GM12872 (cell line): Measurements from ENCODE around the gene BUD31.

ENCODE experiments used
- CTCF ChIP-seq: IDR thresholded peaks from 3 replicates; pipeline ENCODE4 v1.5.1; 2011; ENCODE audit warnings: low read depth, mild to moderate bottlenecking, low read length, moderate library complexity; ENCODE audit not compliant: insufficient read depth

BUD31 gene

GRCh38 chr7:99457050-99457649 is 48.4 kb downstream of the BUD31 start:
- TF ChIP-seq CTCF: no peak

DNA sequence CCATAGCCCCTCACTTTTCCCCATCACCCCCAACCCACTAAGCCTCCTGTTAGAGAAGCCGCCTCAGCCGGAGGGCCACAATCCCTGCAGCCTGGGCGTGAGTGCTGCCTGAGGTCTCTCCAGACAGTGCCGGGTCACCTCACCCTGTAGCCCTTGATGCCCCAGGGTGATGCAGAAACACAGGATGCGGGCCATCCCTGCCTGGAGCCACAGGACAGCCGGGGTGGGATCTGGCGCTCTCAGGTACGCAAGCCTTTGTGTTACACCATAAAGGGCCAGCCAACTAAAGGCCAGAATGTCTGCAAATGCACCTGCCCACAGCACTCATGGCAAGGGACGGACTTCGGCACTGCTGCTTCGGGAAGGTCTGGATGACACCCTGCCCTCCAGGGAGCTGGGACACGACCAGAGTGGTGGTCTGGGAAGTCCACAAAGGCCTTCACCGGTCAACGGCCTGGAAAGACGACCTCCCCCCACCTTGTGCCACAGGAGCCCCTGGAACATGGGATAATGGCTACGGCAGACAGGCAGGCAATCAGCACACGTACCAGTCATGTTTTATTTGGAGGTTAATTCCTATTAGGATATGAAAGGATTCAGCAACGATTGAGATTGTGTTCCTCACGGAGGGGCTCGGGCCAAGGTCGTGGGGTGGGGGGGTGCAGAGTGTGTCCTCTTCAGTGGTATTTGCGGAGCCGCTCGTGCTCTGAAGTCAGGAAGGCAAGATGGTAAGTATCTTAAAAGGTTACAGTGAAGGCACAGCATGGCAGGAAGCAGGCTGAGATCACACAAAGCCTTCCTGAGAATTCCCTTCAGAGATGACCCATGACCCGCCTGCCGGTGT is 49.1 kb downstream of the BUD31 start:
- no peak for TF ChIP-seq CTCF

DNA sequence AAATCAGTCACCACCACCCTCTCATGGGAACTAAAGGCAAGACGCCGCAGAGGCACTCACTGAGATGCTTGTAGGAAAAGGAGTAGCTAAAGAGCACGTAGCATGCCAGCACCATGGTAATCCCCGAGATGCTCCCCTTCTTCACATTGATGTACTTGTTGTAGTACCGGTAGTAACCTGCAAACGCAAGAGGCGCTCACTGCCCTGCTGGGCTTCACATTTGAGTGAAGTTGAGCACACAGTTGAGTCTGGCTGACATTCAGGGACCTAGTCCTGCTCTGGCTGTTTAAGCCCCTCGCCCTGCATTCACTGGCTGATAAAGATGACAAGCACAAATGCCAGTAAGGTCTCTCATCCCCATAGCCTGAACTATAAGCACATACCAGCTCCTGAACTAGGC is 50.3 kb downstream of the BUD31 start:
- peak; percentile 61 for TF ChIP-seq CTCF

GRCh38 chr7:99460651-99461050 is 51.9 kb downstream of the BUD31 start:
- no peak for TF ChIP-seq CTCF

- no peak; the same call in 2 of the 3 replicates for TF ChIP-seq CTCF
Measured at GRCh38 chr7:99461221-99461620, 52.5 kb downstream of the BUD31 start.

DNA sequence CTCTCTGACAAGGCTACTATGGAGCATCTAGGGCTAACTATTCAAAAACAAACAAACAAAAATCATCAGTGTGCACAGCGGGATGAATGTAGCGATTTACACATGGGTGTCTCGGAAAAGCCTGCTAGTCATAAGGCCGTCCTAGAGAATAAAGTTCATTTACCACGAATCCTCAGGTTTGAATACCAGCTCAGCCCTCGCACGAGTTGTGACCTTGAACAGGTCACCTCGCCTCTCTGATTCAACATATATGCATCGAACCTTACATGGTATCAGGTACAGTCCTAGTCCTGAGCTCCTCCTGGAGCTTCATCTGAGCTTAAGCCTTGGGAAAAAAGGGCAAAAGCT is 56.6 kb downstream of the BUD31 start:
- TF ChIP-seq CTCF: no peak

DNA sequence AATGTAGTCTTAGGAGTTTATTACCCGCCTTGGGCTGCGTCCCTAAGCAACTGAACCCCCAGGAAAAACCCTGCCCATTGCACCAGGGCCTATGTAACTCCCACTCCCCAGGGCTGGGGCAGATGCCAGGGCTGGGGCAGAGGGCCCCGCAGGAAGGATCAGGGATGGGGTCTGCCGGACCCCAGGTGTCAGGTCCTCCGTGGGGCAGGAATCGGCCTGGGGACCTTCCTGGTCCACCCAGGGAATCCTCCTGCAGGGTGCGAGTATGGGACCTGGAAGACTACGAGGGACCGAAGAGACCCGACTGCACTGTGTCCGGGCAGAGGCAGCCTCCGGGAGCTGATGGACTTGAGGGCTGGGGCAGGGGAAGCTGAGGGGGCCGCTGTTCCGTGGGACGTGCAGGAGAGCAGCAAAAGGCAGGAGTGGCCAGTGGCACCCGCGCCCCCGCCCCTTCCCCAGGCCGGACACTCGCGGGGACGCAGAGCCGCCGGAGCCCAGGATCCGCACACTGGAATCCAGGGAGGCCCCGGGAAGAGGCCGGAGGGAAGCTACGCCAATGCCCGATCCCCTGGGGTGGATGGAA is 59.7 kb downstream of the BUD31 start:
- no peak for TF ChIP-seq CTCF
